Measurements from ENCODE around the gene ADIG.
A peak's percentile ranks its signal among the peaks of the same experiment; 100 is the strongest.

The ADIG gene

DNA sequence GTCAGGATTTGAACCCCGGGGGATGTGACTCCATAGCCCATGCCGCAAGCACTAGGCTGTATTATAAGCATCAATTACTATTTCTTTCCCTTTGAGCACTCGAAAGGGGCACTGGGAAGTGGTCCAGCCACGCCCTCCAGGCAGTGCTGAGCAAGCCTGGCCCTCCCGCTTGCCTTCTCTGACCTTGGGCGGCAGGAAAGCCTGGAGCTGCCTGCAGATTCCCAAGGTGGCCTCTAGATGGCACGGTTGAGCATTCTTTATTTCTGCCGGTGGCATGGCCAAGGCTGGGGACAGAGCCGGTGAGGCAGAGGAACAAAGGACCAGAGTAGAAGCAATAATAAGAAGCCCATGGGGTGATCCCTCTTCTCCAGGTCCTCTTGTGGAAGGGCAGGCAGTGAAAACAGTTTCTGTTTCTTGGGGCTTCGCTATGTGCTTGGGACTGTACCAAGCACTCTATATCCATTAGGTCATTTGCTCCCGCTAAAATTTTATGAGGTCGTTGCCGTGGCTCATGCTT is 52.6 kb downstream of the ADIG start:
- peak; percentile 80 for DNase-seq (ENCODE audit: low spot score)

DNA sequence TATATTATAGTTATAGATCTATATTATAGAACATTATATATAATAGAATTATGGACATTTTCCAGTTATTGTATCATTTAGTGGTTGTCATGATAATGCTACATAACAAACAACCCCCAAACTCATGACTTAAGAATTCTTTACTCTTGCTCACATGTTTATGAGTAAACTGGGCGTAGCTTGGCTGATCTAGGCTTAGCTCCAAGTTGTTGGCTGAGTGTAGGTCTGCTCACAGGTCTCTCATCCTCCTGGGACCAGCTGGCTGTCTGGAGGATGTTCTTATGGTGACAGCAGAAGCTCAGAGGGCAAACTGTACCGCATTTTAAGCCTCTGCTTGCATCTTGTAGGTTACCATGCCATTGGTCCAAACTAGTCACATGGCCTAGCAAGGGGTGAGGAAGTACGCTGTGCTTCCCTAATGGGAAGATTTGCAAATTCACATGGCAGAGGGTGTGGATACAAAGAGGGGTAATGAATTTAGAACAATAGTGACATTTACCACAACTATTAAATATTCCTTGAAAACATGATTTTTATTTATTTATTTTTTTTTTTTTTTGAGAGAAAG is 54.8 kb downstream of the ADIG start:
- DNase-seq (ENCODE audit: low spot score): peak; percentile 67
